Measurements from ENCODE around the gene FXYD2. TPM values are rescaled to one million over a fixed set of nuclear protein-coding genes. Genes with fewer than 3 reads are reported as not detected.

FXYD2 gene
- total RNA-seq, 4 donors from 2014 or later: 0.34 to 4.0 (median 1.9) TPM; not detected in 1

- TF ChIP-seq CTCF (IDR thresholded peaks at IDR 0.05; ENCODE audit: low read depth): no peak
Observed at GRCh38 chr11:117843666-117844484, 19.3 kb upstream of the FXYD2 start.

DNA sequence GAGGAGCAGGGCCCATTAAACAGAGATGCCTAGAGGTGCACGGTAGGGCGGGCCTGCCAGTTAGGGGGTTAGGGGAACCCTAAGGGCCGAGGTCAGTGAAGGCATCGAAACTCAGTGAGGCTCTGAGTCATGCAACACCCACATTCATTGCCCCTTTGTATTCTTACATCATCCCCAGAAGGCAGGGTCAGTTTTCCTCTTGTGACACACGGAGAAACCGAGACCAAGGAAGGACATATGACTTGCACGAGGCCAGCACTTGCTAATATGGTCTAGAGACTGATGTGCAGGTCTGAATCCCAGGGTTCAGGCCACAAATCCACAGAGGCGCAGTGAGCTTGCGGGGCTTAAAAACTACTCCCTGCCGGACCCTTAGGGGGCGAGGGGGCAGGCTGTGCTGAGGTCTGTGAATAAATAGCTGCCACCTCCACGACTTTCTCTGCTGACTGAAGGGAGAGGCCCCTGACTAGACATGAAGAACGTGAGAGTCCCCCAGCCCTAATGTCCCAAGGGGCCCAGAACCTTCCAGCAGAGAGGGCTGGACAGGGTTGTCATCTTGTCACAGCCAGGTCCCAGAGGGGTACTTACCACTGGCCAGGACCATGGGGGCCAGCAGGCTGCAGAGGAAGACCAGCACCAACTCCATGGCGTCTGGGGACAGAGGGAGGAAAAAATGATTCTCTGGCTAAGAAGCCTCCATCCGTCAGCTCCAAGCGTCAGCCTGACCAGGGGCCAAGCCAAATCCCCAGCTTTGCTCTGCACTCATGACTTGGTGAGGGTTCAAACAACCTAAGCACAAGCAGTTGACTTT, 17.8 kb upstream of the FXYD2 start:
- no peak for TF ChIP-seq CTCF (IDR thresholded peaks at IDR 0.05; ENCODE audit: low read depth)

- TF ChIP-seq CTCF (IDR thresholded peaks at IDR 0.05; ENCODE audit: low read depth): no peak
Observed at GRCh38 chr11:117841551-117842031, 17.0 kb upstream of the FXYD2 start.

- no peak for TF ChIP-seq CTCF (IDR thresholded peaks at IDR 0.05; ENCODE audit: low read depth)
Observed at GRCh38 chr11:117840881-117841550, 16.5 kb upstream of the FXYD2 start.

DNA sequence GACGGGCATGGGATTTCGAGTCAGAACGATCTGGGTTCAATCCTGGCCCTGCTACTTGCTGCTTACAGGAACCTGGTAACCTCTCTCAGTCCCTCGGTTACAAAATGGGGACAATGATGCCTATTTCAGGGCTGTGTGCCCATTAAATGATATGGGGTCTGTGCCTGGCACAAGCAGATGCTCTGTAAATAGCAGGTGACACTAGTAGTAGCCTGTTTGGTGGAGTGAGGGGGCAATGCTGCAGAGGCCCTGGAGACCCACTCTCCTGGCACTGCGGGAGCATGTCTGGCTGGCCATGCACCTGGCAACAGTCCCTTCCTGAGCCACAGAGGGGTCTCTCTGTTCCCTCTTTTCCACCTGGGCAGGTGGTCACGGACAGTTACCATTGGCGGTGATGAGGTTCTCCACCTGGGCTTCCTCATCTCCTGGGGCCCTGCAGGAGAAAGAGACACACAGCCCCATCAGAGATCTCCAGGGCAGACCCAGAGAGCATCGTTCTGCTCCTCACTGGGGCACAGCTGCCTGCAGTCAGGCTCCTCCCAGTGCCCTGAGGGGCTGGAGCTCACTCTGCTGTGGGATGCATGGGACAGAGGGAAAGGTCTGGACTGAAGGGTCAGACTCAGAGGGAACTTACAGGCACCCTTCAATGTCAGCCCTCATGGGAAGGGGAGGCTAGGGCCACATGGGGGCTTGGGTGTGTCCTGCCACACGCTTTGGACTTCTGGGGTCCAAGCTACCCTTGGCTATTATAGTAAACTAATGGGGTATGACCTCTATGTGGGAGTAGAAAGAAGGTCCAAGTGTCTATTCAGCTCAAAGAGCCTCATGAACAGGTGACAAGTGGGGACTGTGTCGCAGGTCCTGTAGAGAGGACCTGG, 15.6 kb upstream of the FXYD2 start:
- TF ChIP-seq CTCF (IDR thresholded peaks at IDR 0.05; ENCODE audit: low read depth): no peak

- no peak for TF ChIP-seq CTCF (IDR thresholded peaks at IDR 0.05; ENCODE audit: low read depth)
Observed at GRCh38 chr11:117839380-117839881, 14.9 kb upstream of the FXYD2 start.
